ENCODE results near the gene ZAR1.

Gene ZAR1

DNA sequence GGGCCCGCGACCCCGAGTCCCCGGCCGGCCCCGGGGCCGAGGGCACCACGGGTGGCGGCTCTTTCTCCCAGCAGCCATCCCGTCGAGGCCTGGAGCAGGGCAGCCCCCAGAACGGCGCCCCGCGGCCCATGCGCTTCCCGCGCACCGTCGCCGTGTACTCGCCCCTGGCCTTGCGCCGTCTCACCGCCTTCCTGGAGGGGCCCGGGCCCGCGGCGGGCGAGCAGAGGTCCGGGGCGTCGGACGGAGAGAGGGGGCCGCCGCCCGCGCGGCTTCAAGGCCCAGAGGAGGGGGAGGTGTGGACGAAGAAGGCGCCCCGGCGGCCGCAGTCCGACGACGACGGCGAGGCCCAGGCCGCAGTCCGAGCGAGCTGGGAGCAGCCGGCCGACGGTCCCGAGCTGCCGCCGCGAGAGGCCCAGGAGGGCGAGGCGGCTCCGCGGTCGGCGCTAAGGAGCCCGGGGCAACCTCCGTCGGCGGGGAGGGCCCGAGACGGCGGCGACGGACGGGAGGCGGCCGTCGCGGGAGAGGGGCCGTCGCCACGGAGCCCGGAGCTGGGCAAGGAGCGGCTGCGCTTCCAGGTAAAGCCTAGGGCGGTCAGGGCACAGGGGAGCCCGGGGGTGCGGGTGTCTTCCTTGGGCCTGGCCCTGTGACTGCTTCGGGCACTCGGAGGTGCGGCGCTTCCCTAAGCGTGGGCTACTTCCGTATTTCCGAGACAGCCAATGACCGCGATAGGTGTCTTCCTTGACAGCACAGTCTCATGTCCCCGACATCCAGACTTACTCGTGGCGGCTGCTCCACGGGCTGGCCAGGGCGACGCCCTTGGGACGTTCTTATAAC is 845 bp downstream of the ZAR1 start:
- no peak for DNase-seq

DNA sequence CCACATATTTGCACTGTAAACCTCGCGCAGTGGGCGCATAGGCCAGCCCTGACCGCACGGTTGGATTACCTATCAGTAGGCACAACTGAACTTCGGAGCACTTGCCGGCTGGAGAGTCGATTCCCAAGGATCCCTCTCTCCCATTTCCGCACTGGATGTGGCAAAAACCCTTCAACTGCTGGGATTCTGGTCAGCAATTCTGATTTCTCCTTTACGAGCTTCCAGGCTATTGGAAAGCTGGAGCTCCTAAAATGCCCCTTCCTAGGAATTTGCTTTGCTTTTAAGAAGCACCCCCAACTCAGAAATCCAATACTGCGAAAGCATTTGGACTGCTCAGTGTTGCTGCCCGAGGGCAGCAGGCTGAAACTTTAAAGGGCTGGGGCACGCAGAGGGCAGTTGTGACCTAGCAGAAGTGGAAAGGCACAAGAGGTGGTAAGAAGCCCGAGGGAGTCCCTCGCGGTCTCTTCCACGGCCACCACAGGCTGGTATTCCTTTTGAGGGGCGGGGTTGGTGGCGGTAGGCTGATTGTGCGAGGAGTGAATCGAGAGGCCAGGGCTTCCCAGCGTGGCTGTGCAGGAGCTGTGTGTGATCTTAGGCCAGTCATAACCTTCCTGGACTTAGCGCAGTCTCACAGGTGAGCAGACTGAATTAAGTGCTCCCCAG is 1.6 kb downstream of the ZAR1 start:
- DNase-seq, result no peak

DNA sequence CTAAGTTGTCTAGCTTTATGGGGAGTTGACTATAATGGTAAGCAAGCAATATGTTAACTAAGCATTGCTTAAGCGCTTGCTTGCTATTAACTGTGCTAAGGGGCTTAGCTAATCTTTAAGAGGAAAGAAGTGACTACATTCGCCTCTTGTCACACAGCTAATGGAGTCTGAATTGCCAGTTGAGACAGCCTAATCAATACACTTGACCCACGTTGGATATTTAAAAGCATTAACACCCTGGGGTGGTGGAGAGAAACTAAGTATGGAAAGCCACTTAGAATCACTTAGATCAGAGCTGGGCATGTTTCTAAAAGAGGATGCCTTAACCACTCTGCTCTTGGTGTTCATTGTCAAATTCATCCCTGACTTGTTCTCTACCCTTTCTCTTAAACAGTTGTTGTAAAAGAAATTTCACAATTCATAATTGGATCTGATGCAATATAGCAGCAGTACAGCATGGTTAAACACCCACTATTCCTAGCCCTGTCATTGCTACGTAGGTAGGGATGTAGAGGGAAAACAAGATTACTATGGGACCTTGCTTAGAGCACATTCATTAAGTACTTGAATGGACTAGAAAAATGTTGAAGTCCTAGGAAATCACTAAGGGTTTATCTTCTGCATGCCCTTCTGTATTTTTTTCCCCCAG is 3.5 kb downstream of the ZAR1 start:
- DNase-seq, result no peak

GRCh38 chr4:48495941-48496340 is 5.9 kb downstream of the ZAR1 start:
- DNase-seq, result no peak

DNA sequence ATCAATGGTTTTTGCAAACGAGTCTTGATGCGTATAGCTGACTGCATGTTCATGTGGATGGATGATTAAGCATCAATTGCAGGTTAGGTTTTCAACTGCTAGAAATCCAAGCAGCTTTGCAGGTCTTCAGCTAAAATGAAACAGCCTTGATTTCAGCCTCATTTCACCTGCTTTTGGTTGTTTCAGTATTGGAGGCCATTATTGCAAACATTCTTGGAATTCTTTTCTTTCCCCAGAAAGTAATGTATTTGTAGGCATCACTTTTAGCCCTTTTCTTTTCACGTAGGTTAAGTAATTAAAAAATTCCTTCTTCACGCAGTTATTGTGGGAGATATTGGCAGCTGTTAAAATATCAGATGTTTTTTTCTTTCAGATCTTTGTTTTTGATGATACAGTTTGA is 8.8 kb downstream of the ZAR1 start:
- no peak for DNase-seq

- no peak for DNase-seq
Observed at GRCh38 chr4:48499551-48500066, 9.6 kb downstream of the ZAR1 start.

GRCh38 chr4:48503233-48504025 is 13.4 kb downstream of the ZAR1 start:
- no peak for DNase-seq

- no peak for DNase-seq
Observed at GRCh38 chr4:48504026-48504330, 13.9 kb downstream of the ZAR1 start.

- DNase-seq, result no peak
Observed at GRCh38 chr4:48504352-48504751, 14.3 kb downstream of the ZAR1 start.

DNA sequence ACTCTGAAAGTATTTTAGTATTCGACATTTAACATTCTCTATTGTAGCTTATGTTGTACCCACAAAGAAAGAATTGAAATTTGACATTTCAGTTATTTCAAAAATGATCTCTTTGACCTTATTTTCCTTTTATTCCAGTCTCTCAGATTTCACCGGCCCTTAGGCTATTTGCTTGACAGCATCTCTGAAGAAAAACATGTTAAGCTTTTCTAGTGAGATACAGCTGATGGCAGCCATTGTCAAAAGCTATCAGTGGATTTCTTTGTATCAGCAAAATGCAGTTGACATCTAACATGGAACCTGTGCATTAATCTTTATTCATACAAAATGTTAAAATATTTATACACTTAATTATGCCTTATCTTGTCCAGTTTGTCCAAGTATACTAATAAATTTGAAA is 16.7 kb downstream of the ZAR1 start:
- DNase-seq, result no peak

DNA sequence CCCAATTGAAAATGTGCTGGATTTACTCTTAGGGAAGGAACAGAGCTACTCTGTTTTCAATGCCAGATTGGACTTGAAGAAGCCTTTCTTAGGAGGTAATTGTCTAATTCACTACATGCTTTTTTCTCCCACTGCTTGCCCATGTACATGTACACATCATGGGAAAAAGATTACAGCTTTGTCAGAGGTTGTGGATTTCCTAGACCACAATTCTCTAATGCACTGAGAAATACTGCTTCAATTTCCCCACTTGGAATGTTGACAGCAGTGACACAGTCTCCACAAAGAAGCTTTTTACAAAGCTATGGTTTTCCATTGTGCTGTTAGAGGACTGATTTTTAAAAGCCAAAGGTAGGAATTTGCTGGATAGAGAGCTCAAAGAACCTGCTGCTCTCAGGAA is 19.5 kb downstream of the ZAR1 start:
- no peak for DNase-seq

- no peak for DNase-seq
Observed at GRCh38 chr4:48518143-48518542, 28.1 kb downstream of the ZAR1 start.

DNA sequence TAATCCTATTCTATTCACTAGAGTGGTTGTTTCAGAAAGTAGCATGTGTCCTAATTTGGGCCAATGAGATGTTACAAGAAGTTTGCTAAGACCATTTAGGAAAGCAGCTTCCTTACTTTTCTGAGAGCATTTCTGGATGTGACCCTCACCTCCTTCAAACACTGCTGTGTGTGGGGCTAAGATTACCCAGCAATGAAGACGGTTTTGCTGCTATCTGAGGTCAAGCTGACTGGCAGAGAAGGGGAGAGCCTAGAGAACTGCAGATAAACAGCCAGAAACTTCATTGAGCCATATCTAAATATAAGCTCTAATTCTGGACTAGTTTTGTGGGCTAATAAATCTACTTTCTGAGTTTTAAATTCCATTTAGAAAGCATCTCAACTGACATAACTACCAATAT is 36.4 kb downstream of the ZAR1 start:
- no peak for DNase-seq

GRCh38 chr4:48538358-48538757 is 48.3 kb downstream of the ZAR1 start:
- DNase-seq, result no peak

- DNase-seq, result no peak
Observed at GRCh38 chr4:48539597-48539996, 49.5 kb downstream of the ZAR1 start.

DNA sequence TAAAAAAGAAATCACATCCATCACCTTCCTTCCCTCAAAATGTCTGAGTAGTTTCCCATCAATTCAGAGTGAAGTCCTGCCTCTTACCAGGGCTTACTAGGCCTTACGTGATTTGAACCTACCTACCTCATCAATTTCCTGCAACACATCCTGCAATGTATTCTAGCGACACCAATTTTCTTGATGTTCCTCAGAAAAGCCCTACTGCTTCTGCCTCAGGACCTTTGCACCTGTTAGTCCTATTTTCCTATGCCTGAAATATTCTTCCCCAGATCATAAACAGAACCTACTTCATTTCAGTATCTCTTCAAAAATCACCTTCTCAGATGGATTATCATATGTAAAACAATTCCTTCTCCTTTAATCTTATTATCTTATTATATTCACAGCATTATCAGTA is 52.8 kb downstream of the ZAR1 start:
- no peak for DNase-seq

DNA sequence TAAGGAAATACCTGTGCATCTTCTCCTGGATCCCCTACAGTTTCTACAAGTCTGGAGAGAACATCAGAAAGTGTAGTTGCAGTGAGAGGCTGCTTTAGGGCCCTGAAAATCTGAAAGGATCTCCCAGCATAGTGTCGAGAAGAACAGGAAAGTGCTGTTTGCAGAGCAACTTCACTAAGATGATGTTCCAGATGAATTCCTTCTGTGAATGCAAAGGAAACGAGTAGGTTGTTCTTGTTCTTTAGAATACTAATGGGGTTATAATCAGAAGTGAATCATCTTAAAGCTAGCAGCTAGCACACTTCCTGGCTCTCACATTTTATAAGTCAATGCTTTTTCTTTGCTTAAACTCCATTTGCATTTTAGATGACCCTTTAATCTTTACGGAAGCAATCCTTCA is 53.7 kb downstream of the ZAR1 start:
- no peak for DNase-seq

Measured in activated CD4-positive, alpha-beta T cell treated with anti-CD3 and anti-CD28 coated beads for 48 hours (primary cell).